ENCODE data around the gene FBXO42.
"Not testable (repeated sequence)": the region's sequence is repeated elsewhere in the genome, so short reads cannot be mapped to it uniquely, and the experiment has no call there.

FBXO42 gene

GRCh38 chr1:16221499-16221898, 130.8 kb downstream of the FBXO42 start:
- no peak for DNase-seq (ENCODE audit: low read depth in 2 of 2)

- DNase-seq (ENCODE audit: low read depth in 2 of 2), result no peak
Measured at GRCh38 chr1:16219968-16220500, 132.2 kb downstream of the FBXO42 start.

DNA sequence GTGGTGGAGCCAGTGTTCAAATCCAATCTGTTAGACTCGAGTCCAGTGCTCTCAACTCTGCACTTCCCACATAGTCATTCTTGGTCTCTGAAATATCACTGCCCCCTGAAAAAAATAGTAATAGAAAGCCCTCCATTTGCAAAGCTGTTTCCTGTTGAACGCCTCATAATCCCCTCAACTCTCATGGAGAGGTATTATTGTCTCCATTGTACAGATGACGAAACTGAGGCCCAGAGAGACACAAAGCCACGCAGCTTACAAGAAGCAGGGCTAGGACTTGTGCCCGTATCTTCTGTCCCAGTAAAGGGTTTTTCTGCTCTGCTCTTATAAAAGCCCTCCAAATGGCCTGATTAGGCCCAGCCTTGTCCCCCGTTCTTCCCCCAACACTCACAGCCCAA, 133.6 kb downstream of the FBXO42 start:
- no peak for DNase-seq (ENCODE audit: low read depth in 2 of 2)

DNA sequence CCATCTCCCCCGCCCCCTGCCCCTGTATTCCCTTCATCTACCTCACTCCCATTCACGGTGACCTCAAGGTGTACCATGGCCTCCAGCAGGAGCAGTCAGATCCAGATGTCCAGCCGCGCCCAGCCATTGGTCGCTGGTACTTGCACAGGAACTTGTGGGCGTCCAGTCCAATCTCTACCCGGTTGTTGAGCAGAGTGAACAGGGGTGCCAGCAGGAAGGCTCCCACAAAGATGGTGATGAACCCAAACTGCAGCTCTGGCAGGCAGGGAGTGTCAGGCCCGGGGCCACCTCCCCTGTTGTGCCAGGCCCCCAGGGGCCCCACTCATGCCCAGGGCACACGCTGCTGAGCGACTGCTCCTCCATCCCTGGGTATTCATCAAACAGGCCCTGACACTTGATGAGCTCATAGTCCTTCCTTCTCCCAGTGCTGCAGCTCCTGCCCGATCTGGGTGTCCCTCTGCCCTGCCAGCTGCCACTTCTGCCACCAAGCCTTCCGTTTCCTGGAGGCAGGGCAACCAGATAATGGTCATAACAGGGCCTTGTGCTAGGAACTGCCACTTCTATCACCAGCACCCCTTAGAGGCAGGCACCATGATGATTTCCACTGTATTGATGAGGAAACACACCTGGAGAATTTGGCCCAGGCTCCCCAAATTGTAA, 134.1 kb downstream of the FBXO42 start:
- DNase-seq (ENCODE audit: low read depth in 2 of 2), result no peak

DNA sequence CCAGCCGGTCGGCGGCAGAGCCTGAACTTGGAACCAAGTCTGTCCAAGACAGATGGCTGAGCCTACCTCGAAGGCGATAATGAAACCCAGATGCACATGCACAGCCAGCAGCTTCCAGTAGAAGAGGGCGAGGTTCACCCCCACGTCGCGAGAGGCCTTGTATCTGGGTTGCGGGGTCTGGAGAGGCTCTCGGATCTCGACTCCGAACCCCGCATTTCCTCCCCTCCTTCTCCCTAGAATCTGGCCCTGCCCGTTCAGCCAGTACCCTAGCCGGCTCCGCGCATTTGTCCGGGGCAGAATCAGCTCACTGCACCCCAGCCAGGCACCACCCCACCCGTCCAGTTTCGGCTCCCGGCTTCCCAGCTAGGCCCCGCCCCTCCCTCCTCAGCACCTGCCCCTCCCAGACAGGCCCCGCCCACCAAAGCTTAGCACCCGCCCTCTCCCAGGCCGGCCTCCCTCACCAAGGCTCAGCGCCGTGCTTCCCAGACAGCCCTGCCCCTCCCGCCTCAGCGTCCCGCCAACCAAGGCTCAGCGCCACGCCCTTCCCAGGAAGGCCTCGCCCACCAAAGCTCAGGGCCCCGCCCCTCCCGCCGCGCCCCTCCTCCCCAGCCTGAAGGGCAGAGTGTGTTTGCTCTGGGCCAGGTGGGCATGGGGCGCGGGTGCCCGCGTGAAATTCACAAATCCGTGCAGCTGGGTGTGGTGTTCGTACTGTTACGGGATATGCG, 135.1 kb downstream of the FBXO42 start:
- DNase-seq (ENCODE audit: low read depth in 2 of 2), result peak; percentile 87 to 94

GRCh38 chr1:16215882-16216753, 136.2 kb downstream of the FBXO42 start:
- DNase-seq (ENCODE audit: low read depth in 2 of 2), result peak in 1 of 2 experiments; percentile 62

DNA sequence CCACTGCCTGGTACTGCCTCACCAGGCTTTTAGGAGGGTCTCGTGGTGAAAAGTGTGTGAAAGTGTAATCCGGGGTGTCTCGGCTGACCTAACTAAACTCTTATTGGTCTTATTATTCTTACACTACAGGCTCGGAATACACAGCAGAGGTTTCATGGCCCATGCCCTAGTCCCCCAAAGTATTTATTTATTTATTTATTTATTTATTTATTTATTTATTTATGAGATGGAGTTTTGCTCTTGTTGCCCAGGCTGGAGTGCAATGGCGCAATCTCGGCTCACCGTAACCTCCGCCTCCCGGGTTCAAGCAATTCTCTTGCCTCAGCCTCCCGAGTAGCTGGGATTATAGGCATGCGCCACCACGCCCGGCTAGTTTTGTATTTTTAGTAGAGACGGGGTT, 137.0 kb downstream of the FBXO42 start:
- DNase-seq (ENCODE audit: low read depth in 2 of 2), result not testable (repeated sequence)

GRCh38 chr1:16213544-16213943, 138.7 kb downstream of the FBXO42 start:
- DNase-seq (ENCODE audit: low read depth in 2 of 2), result not testable (repeated sequence)

- no peak for DNase-seq (ENCODE audit: low read depth in 2 of 2)
Measured at GRCh38 chr1:16213013-16213412, 139.3 kb downstream of the FBXO42 start.

DNA sequence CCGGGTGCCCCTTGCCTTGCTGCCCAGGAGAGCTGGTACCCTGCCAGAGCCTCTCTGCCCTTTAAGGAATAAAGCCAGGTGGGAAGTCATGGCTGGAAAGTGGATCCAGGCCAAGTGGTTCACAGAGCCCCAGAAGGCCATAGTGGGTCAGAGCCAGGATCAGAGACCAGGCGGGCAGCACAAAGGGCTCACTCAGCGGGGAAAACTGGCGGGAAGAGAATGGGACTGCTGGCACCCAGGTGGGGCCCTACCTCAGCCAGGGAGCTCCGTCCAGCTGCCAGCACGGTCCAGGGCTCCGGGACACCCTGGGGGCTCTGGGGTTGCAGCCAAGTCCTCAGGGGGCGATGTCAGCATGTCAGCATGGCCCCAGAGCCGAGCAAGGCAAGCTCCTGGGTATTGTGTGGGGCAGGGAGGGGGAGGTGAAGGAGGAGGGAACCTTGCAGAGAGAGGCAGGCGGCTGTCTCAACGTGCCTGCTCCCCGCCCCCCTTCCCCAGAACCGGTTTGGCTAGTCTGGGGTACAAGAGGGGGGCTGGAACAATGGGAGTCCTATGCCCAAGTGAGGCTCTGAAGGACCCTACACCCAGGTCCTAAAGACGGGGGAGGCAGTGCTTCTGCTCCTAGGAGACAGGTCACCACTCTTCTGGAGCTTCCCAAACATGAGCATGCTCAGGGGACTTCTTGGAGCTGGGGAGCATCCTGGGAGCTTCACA, 139.9 kb downstream of the FBXO42 start, which contains the start of gene ARHGEF19:
TSS of gene ARHGEF19 (minus strand) at position 402 of the 711 bp plus-strand sequence. CDS start 3,598 bp downstream, outside the sequence.
- no peak for DNase-seq (ENCODE audit: low read depth in 2 of 2)

- no peak for DNase-seq (ENCODE audit: low read depth in 2 of 2)
Measured at GRCh38 chr1:16211824-16212223, 140.5 kb downstream of the FBXO42 start.

DNA sequence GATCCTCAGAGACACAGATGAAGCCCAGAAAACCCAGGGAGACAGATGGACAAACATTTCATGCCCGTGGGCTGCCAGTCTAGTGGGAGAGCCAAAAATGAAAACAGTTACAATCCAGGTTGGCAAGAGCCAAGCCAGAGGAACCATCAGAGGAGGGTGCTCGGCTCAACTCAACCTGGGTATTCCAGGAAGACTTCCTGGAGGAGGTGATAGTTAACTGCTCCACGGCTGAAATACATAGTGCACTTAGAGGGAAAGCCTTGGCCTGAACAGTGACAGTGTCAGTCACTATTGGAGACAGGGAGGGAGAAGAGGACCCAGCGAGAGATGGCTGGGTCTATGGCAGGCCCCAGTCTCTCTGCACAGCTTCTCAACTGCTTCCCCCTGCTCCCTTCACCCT, 141.7 kb downstream of the FBXO42 start:
- no peak for DNase-seq (ENCODE audit: low read depth in 2 of 2)

GRCh38 chr1:16209847-16210407, 142.4 kb downstream of the FBXO42 start:
- DNase-seq (ENCODE audit: low read depth in 2 of 2), result no peak

DNA sequence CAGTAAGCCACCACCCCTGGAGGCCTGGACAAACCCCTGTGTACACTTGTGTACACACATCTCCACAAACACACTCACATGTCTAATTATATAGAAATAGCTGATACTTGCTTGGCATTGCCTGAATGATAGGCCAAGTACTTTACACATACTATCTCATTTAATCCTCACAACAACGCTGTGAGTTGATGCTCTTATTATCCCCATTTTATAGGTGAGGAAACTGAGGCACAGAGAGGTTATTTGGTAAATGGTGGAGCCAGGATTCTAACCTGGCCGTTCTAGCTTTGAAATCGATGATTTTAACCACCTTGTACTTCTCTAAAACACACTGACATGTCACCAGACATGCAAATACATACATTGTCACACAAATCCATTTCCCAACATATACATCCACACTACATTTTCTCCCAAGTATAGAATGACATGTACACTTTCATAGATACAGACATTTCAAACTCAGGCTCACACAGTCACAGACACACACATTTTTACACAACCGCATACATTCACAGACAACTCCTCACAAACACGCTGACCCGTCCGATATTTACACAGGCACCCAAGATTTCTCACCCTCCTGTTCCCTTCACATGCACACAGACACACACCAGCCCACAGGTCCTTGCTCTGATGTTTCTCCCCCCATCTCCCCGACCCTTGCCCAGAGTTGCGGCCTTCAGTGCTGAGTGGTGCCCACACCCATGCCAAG, 143.0 kb downstream of the FBXO42 start:
- no peak for DNase-seq (ENCODE audit: low read depth in 2 of 2)

DNA sequence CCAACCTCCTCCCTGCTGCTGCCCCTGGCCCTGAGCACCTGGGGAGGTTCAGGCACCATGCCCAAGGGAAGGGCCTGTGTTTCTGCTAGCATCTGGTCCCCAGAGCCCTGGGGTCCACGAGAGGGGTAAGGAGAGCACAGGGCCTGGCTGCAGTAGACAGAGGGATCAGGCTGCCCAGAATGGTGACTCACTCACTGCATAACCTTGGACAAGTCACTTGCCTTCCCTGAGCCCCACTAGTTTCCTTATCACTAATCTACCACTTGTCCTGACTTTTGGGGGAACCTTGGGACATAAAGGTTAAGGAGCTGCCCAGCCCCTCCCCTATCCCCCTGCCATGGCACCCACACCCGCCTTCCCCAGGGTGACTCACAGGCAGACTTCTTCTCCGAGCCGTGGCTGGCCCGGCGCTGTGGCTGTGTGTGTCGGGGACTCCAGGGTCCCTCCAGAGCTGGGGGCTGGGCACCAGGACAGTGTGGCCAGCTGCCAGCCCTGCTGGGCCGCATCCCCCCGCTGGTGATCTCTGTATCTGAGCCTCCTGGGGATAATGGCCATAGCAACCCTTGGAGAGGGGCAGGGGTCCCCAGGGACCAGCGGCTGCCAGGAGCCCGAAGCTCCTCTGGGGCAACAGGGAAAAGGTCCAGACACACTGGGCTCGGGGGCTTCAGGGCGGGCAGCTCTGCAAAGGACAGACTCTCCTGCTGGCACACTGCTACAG, 143.9 kb downstream of the FBXO42 start:
- no peak for DNase-seq (ENCODE audit: low read depth in 2 of 2)

GRCh38 chr1:16207318-16208269, 144.7 kb downstream of the FBXO42 start:
- DNase-seq (ENCODE audit: low read depth in 2 of 2), result no peak

DNA sequence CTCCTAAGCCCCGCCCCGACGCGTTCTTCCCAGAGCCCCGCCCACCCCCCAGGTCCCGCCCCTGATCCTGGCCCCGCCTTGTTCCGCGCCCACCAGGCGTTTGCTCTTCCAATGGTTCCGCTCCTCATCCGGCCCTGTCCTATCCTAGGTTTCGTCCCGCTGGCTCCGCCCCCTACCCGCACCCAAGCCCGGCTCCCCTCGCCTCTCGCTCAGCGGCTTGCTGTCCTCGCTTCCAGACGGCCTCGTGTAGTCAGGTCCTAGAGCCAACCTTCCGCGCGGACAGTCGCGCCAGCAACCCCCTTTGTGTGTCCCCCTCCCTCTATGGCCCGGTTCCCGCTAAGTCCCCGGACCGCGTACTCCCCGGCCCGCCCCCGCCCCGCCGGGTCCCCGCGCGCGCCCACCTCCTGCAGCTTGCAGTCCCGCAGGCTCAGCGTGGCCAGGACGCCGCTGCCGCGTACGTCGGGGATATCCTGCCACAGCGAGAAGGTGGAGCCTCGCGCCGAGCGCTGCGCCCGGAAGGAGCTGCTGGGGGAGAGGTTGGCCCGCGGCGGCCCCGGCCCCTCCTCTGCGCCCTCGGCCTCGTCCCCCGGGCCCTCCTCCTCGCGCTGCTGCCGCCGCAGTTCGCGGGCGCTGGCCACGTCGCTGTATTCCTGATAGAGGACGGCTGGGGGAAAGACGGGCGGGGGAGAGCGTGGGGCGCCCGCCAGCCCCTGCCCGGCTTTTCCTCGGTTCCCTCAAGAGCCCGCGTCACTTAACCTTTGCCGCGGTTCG, 145.5 kb downstream of the FBXO42 start:
- peak; percentile 90 to 95 for DNase-seq (ENCODE audit: low read depth in 2 of 2)
